ENCODE data around the gene AKAP13.

The AKAP13 gene

GRCh38 chr15:85760049-85760448 is 379.6 kb downstream of the AKAP13 start:
- TF ChIP-seq CTCF (IDR thresholded peaks at IDR 0.05; ENCODE audit: control insufficient read depth, insufficient read depth, low read depth, low read length, missing control alignments) = no peak
- no peak for DNase-seq (ENCODE audit: low read depth)
- no peak overlapping the region for H3K4me3 ChIP-seq (ENCODE audit: control insufficient read depth, low read depth, low read length)

DNA sequence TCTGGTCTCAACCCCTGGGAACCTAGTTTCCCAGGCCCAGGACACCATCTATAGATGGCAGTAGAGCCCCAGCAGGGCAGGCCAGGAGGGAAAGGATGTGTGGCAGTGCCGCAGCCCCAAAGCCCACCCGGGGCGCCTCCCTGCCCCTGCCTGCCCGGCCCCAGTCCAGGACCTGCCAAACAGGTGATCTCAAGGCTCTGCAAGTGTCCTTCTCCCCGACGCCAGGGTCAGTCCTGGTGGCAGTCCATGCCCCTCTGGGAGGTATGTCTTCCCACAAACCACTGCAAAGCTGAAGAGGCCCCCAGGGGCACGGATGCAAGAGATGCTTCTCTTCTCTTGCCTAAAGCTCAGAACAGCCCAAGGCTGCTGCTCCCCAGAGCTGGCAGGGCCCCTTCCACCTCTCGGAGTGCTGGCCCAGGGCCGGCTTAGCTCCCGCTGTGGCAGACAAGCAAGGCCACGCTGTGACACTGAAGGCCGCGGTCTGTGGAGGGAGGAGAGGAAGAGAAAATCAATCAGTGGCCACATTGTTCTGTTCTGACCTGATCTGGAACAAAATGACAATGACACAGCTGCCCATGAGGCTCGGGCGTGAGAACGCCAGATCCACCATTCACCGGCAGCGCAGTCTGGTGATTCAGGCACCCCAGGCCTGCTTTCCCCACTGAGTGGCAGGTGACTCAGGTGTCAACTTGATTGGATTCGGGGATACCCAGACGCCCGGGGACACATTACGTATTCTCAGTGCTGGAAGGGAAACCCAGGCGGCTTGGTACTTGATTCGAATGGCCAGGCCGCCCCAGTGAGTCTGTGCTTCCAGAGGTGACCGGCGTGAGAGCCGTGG is 380.3 kb downstream of the AKAP13 start:
- no peak overlapping the region for H3K4me3 ChIP-seq (ENCODE audit: control insufficient read depth, low read depth, low read length)
- no peak for TF ChIP-seq CTCF (IDR thresholded peaks at IDR 0.05; ENCODE audit: control insufficient read depth, insufficient read depth, low read depth, low read length, missing control alignments)
- no peak for DNase-seq (ENCODE audit: low read depth)

GRCh38 chr15:85761635-85762034 is 381.2 kb downstream of the AKAP13 start:
- DNase-seq (ENCODE audit: low read depth) = no peak
- no peak for TF ChIP-seq CTCF (IDR thresholded peaks at IDR 0.05; ENCODE audit: control insufficient read depth, insufficient read depth, low read depth, low read length, missing control alignments)
- H3K4me3 ChIP-seq (ENCODE audit: control insufficient read depth, low read depth, low read length) = no peak overlapping the region

- no peak overlapping the region for H3K4me3 ChIP-seq (ENCODE audit: control insufficient read depth, low read depth, low read length)
- DNase-seq (ENCODE audit: low read depth) = no peak
- no peak for TF ChIP-seq CTCF (IDR thresholded peaks at IDR 0.05; ENCODE audit: control insufficient read depth, insufficient read depth, low read depth, low read length, missing control alignments)
Measured at GRCh38 chr15:85762039-85762755, 381.8 kb downstream of the AKAP13 start.

- no peak for DNase-seq (ENCODE audit: low read depth)
- no peak for TF ChIP-seq CTCF (IDR thresholded peaks at IDR 0.05; ENCODE audit: control insufficient read depth, insufficient read depth, low read depth, low read length, missing control alignments)
- no peak overlapping the region for H3K4me3 ChIP-seq (ENCODE audit: control insufficient read depth, low read depth, low read length)
Measured at GRCh38 chr15:85762756-85763127, 382.3 kb downstream of the AKAP13 start.

- no peak for TF ChIP-seq CTCF (IDR thresholded peaks at IDR 0.05; ENCODE audit: control insufficient read depth, insufficient read depth, low read depth, low read length, missing control alignments)
- no peak for DNase-seq (ENCODE audit: low read depth)
- no peak overlapping the region for H3K4me3 ChIP-seq (ENCODE audit: control insufficient read depth, low read depth, low read length)
Measured at GRCh38 chr15:85763157-85763556, 382.8 kb downstream of the AKAP13 start.
